NCI-H2171 treated with DMSO at 0.1 percent for 48 hours (cell line): ENCODE data around the gene SEMA7A.

Source experiments
- DNase-seq: peaks from one replicate; lab custom pipeline; 2025; lab: John Stamatoyannopoulos, UW

Gene SEMA7A

GRCh38 chr15:74387141-74387541 is 46.6 kb downstream of the SEMA7A start:
- DNase-seq: no peak

DNA sequence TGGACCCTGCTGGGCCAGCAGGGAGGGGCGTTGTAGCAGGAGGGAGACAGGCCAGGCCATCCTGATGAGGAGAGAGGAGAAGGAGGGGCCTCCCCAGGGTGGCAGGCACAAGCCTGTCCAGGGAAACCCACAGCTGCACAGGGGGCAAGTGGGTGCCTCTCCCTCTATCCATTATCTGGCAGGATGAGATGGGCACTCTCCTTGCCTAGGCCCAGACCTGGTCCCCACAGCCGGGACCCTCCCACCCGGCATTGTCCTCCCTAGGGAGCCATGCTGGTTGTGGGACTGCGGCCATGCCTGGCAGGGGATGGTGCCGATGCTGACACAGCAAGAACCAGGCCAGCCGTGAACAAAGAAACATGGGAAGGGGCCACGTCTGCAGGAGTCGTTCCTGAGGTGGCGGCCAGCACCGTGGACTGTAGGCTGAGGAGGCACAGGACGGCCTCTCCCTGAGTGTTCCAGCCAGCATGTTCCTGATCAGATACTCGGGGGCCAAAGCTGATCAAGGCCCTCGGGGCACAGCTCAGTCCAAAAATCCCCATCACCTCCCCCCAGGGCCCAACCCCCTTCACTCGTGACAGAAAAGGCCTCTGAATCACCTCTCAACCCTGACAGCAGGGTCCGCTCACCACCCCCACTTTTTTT is 47.1 kb downstream of the SEMA7A start:
- DNase-seq: no peak

DNA sequence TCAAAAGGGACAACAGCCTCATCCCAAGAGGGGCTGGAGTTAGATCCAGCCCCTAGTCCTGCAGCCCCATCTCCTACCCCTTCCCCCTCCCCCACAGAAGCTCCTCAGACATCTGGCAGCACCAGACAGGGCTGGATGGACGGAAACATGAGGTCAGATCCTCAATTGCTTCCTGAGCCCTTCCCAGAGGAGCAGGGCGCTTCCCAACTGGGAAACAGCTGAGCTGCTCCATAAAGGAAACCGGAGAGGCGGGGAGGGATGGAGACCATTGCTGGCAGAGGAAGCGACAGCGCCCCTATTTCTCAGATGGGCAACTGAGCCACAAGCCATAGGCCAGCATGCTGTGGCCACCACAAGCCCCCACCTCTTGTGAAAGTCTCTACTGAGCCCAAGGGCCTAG is 48.0 kb downstream of the SEMA7A start:
- DNase-seq: no peak

- no peak for DNase-seq
Measured at GRCh38 chr15:74384881-74385643, 48.7 kb downstream of the SEMA7A start.

DNA sequence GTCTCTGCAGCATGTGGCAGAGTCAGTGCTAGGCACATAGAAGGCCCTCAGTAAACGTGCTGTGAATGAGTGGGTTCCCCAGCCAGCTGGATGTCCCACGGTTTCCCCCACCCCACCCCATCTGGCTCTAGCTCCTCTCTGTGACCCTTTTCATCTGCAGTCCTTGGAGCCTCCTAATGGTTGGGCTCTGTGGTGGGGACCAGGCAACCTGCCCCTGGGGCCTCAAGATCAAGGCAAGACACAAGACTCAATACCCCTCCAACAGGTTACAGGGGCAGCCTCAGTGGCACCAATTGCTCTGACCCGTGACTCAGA is 49.2 kb downstream of the SEMA7A start:
- DNase-seq: no peak

- no peak for DNase-seq
Measured at GRCh38 chr15:74383695-74384565, 49.8 kb downstream of the SEMA7A start.

DNA sequence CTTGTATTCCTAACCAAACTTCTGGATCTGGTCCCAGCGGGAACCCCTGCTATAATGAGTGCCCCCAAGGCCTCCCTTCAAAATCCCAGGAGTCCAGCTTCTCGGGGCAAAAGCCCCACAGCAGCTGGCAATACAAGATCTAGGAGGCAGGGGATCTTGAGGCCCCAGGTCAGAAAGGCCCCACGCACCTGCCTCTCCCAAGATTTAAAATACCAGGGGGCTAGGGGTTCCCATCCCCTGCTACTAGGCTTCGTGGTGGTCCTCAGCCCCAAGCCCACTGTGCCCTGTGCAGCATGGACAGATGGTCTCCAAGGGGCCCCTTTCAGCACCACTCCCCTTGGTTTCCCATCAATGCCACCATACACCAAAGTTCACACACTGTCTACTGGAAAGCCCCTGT is 50.5 kb downstream of the SEMA7A start:
- DNase-seq: no peak

DNA sequence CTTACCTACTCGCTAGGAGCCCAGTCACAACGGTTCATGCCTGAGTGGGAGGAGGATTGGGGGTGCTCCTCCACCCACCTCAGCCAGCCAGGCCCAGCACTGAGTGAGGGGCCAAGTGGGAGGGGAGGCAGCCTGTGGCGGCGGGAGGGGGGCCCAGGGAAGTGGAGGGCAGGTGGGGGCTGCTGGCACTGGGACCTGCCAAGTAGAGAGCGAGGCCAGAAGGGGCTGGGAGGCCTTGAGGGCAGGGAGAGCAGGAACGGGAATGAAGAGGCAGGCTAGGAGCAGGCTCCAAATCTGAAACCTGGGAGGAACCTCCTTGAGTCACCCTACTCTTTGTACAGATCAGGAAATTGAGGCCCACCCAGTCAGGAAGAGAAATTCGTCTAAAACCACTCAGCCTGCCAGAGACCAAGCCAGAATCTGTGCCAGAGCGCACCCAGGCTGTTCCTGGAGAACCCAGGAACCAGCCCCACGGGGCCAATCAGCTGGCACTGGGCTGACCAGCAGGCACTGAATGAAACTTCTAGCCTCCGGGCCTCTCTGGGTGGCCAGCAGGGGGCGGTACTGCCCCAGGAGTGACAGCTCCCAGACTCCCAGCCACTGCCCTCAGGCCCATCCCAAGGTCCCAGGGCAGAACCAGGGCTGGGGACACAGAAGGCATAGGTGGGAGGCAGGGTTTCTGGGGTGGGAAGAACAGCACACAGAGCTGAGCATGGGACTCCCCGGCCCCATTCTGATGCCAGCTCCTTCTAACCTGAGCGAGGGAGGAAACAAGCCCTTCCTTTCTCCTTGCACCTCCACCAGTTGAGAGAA is 51.5 kb downstream of the SEMA7A start:
- DNase-seq: peak; percentile 9

- DNase-seq: no peak
Measured at GRCh38 chr15:74381481-74381880, 52.3 kb downstream of the SEMA7A start.

GRCh38 chr15:74381190-74381453 is 52.6 kb downstream of the SEMA7A start:
- DNase-seq: no peak

DNA sequence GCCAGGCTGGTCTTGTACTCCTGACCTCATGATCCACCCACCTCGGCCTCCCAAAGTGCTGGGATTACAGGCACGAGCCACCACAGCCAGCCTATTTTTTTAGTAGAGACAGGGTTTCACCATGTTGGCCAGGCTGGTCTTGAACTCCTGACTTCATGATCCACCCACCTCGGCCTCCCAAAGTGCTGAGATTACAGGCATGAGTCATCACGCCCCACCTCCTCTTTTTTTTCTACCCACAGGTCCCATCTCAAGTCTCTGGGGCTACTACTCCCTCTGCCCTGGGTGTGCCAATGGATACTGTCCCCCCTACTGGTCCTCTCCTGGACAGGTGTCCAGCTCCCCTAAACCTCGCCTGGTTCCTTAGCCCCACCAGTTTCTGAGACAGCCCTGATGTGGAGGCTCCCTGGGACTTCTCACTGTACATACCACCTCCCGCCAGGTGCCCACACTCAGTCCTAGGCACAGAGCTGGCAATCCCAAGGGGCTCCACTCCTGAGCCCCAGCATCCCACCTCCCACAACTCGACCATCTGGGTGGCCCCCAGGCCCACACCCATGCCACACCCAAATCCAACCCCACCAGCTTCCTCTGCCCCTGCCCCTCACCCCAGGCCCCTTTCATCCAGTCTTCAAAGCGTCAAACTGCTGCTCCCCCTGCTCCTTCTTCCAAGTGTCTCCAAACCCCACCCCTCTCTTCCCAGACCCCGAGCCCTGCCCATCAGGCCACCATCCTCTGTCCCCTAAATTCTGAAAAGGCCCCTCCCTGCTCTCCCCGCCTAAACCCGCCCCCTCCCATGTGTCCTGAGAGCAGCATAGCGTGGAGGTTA is 53.2 kb downstream of the SEMA7A start:
- DNase-seq: no peak

DNA sequence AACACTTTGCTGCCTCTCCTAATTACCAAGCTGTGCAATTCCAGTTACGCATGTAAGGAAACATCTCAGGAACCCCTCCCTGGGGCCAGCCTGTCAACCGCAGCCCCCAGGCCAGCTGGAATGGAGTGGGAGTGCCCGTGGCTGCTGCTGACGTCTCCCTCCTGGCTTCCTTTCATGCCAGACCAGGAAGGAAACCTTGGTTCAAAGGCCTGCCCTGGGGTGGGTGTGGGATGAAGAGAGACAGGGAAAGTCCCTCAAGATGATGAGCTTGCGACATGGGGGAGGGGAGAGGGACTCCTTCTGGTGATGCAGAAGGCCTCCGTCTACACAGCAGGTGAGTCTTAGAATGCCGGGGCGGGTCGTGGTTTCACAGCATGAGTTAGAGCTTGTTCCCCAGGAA is 54.9 kb downstream of the SEMA7A start:
- DNase-seq: no peak

GRCh38 chr15:74377831-74378766 is 55.7 kb downstream of the SEMA7A start:
- DNase-seq: no peak

DNA sequence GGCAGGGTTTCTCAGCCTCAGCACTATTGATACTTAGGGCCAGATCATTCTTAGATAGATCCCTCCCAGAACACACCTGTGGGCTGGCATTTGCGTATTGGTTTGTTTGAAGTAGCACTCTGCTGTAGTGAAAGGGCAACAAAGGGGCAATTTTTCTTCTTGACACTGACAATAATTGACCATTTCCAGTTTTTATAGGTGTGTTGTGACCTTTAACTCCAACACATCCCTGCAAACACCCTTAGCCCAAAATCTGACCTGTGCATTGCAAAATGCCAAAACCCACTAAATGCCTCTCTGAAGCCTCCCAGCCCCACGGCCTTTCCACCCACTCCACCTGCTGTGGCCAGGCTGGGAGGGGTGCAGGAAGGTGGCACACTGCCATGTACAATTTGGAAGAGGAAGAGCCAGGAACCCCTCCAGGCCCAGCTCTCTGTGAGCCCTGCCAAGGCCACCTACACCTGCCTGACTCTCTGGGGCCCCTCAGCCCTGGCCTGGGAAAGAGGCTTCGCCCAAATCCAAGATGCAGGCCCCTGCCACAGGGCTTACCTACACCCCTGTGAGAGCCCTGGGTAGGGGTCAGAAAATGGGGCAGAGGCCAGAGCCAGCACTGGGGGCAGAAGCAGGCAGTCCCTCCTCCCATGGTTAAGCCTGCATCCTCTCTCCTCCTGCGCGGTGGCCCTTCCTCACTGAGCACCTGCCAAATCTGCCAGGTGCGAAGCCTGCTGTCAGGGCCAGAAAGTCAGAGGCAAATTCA is 56.8 kb downstream of the SEMA7A start:
- no peak for DNase-seq

GRCh38 chr15:74376226-74376625 is 57.5 kb downstream of the SEMA7A start:
- DNase-seq: no peak

GRCh38 chr15:74375303-74375693 is 58.5 kb downstream of the SEMA7A start:
- DNase-seq: peak; percentile 75

DNA sequence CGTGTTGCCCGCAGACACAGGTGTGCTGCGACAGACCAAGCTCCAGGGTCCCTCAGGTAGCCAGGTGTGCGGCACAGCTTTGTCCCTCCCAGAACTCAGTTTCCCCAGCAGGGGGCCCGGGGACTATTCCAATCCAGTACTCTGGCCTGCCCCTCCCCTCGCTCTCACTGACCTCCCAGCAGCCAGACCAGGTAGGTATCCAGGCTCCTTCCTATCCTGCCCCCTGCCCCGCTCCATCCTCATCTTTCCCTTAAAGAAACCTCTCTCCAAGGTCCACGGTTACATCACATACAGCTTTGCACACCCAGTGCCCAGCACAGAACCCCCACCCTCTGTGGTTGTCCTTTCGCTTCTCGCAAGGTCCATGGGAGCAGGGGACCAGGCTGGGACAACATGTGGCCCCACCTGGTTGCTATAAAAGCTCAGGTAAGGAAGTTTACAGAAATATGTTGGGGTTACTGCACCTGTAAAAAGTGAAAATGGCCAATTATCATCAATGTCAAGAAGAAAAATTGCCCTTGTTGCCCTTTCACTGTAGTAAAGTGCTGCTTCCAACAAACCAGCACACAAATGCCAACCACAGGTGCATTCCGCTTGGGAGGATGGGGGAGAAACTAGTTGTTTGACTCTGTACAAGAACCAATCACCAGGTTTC is 59.0 kb downstream of the SEMA7A start:
- no peak for DNase-seq

GRCh38 chr15:74373731-74374647 is 59.8 kb downstream of the SEMA7A start:
- DNase-seq: peak; percentile 93
